Peyer's patch (tissue), 4 donors: ENCODE results near the gene FAM50B.

Source experiments
- POLR2A ChIP-seq, 2 donors: fragments of 450-650 bp; IDR thresholded peaks; one replicate each; pipeline ENCODE4 v1.5.1; 2017; ENCODE audit warnings: antibody characterized with exemption in 2 of 2, mild to moderate bottlenecking in 2 of 2, moderate library complexity in 2 of 2
- TF ChIP-seq, protein P1 (sequence below), 6 experiments: fragments of 450-650 bp in 4 of 6; fragments of 200-600 bp in 2 of 6; sonication (generic) in 1 of 6; IDR thresholded peaks; one replicate each; pipeline ENCODE4 v1.5.1; 2017 to 2019; ENCODE audit warnings: antibody characterized with exemption in 6 of 6, mild to moderate bottlenecking in 3 of 6, moderate library complexity in 1 of 6

- TF ChIP-seq, protein P1, sequence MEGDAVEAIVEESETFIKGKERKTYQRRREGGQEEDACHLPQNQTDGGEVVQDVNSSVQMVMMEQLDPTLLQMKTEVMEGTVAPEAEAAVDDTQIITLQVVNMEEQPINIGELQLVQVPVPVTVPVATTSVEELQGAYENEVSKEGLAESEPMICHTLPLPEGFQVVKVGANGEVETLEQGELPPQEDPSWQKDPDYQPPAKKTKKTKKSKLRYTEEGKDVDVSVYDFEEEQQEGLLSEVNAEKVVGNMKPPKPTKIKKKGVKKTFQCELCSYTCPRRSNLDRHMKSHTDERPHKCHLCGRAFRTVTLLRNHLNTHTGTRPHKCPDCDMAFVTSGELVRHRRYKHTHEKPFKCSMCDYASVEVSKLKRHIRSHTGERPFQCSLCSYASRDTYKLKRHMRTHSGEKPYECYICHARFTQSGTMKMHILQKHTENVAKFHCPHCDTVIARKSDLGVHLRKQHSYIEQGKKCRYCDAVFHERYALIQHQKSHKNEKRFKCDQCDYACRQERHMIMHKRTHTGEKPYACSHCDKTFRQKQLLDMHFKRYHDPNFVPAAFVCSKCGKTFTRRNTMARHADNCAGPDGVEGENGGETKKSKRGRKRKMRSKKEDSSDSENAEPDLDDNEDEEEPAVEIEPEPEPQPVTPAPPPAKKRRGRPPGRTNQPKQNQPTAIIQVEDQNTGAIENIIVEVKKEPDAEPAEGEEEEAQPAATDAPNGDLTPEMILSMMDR (IDR thresholded peaks at IDR 0.05) = no peak
- TF ChIP-seq POLR2A (IDR thresholded peaks at IDR 0.05) = no peak
Observed at GRCh38 chr6:3800850-3801591, 48.2 kb upstream of the FAM50B start.
